Mesenchymal stem cell (in vitro differentiated cells and primary cell): Measurements from ENCODE around the gene WDFY2.
"Not testable (repeated sequence)": the region's sequence is repeated elsewhere in the genome, so short reads cannot be mapped to it uniquely, and the experiment has no call there.

ENCODE experiments used
- DNase-seq: peaks from one replicate; pipeline ENCODE4 v3.0.0-alpha.2; 2013
- H2AFZ ChIP-seq: one replicate; pipeline ENCODE4 v1.6.1; 2013; ENCODE audit warnings: low read depth, mild to moderate bottlenecking, control low read depth, inconsistent platforms, low read length, moderate library complexity
- H2AK5ac ChIP-seq: 2 replicates; pipeline ENCODE4 v1.6.1; 2013; ENCODE audit warnings: low read length, moderate library complexity, mild to moderate bottlenecking, inconsistent platforms; ENCODE audit not compliant: severe bottlenecking
- H2BK120ac ChIP-seq: one replicate; pipeline ENCODE4 v1.6.1; 2013; ENCODE audit warnings: low read depth, mild to moderate bottlenecking, inconsistent platforms, low read length, moderate library complexity
- H2BK12ac ChIP-seq, 2 experiments: one replicate each; pipeline ENCODE4 v1.6.1; 2013; ENCODE audit warnings: inconsistent platforms in 2 of 2, low read length in 2 of 2, mild to moderate bottlenecking in 2 of 2, moderate library complexity in 2 of 2, control low read depth in 1 of 2
- H2BK15ac ChIP-seq: one replicate; pipeline ENCODE4 v1.6.1; 2013; ENCODE audit warnings: mild to moderate bottlenecking, low read depth, inconsistent platforms; ENCODE audit not compliant: poor library complexity, severe bottlenecking
- H2BK5ac ChIP-seq: 2 replicates; pipeline ENCODE4 v1.6.1; 2013; ENCODE audit warnings: low read depth, mild to moderate bottlenecking, low read length, control low read depth, inconsistent platforms; ENCODE audit not compliant: poor library complexity, severe bottlenecking
- H3K14ac ChIP-seq, 2 experiments: one replicate each; pipeline ENCODE4 v1.6.1; 2013; ENCODE audit warnings: inconsistent platforms in 2 of 2, low read length in 2 of 2, control low read depth in 1 of 2, mild to moderate bottlenecking in 1 of 2, moderate library complexity in 1 of 2
- H3K18ac ChIP-seq, 2 experiments: one replicate each; pipeline ENCODE4 v1.6.1; 2013; ENCODE audit warnings: inconsistent platforms in 2 of 2, low read length in 2 of 2, control low read depth in 1 of 2, low read depth in 1 of 2, mild to moderate bottlenecking in 1 of 2
- H3K23ac ChIP-seq, 2 experiments: one replicate each; pipeline ENCODE4 v1.6.1; 2013; ENCODE audit warnings: inconsistent platforms in 2 of 2, low read length in 2 of 2, mild to moderate bottlenecking in 2 of 2, moderate library complexity in 2 of 2, control low read depth in 1 of 2
- H3K27ac ChIP-seq: 2 replicates; pipeline ENCODE4 v1.5.1; 2013; ENCODE audit warnings: mild to moderate bottlenecking, moderate library complexity, low read length, control low read depth, inconsistent platforms; ENCODE audit not compliant: poor library complexity, severe bottlenecking
- H3K27me3 ChIP-seq, 2 experiments: 2 replicates each; pipeline versions ENCODE4 v1.6.1 to v1.7.0; 2013; ENCODE audit warnings: low read length in 2 of 2, mild to moderate bottlenecking in 2 of 2, moderate library complexity in 2 of 2, control low read depth in 1 of 2, inconsistent platforms in 1 of 2; ENCODE audit not compliant: control insufficient read depth in 1 of 2, insufficient read depth in 1 of 2
- H3K36me3 ChIP-seq, 2 experiments: 2 replicates each; pipeline versions ENCODE4 v1.6.1 to v1.7.0; 2013; ENCODE audit warnings: low read length in 2 of 2, control low read depth in 1 of 2, inconsistent platforms in 1 of 2, low read depth in 1 of 2, mild to moderate bottlenecking in 1 of 2; ENCODE audit not compliant: insufficient read depth in 2 of 2, control insufficient read depth in 1 of 2
- H3K4ac ChIP-seq, 2 experiments: one replicate each; pipeline ENCODE4 v1.6.1; 2013; ENCODE audit warnings: inconsistent platforms in 2 of 2, low read length in 2 of 2, mild to moderate bottlenecking in 2 of 2, moderate library complexity in 2 of 2, control low read depth in 1 of 2, low read depth in 1 of 2
- H3K4me1 ChIP-seq: 2 replicates; pipeline ENCODE4 v1.6.1; 2013; ENCODE audit warnings: low read depth, low read length, control low read depth; ENCODE audit not compliant: control insufficient read depth, insufficient read depth
- H3K4me2 ChIP-seq: 2 replicates; pipeline ENCODE4 v1.6.1; 2013; ENCODE audit warnings: low read length, mild to moderate bottlenecking, inconsistent platforms; ENCODE audit not compliant: poor library complexity, severe bottlenecking
- H3K4me3 ChIP-seq, 2 experiments: 2 replicates each; pipeline versions ENCODE4 v1.5.1 to v1.7.0; 2013; ENCODE audit warnings: low read length in 2 of 2, mild to moderate bottlenecking in 2 of 2, control low read depth in 1 of 2, low read depth in 1 of 2; ENCODE audit not compliant: insufficient read depth in 1 of 2
- H3K79me1 ChIP-seq: replicated peaks from 2 replicates; pipeline ENCODE4 v1.6.1; 2013; ENCODE audit warnings: mild to moderate bottlenecking, control low read depth, low read length, inconsistent platforms; ENCODE audit not compliant: poor library complexity, severe bottlenecking
- H3K9ac ChIP-seq: 2 replicates; pipeline ENCODE4 v1.7.0; 2013; ENCODE audit warnings: mild to moderate bottlenecking, low read length, moderate library complexity
- H3K9me3 ChIP-seq: 2 replicates; pipeline ENCODE4 v1.7.0; 2013; ENCODE audit warnings: mild to moderate bottlenecking, low read length; ENCODE audit not compliant: control insufficient read depth
- H4K8ac ChIP-seq: one replicate; pipeline ENCODE4 v1.6.1; 2013; ENCODE audit warnings: inconsistent platforms, mild to moderate bottlenecking, low read length, moderate library complexity
- H4K91ac ChIP-seq: one replicate; pipeline ENCODE4 v1.6.1; 2013; ENCODE audit warnings: mild to moderate bottlenecking, low read length, inconsistent platforms
- WGBS: methylation state at CpG from one replicate; pipeline ENCODE4 v1.1.7; 2013; ENCODE audit warnings: mixed read lengths; 5-methylcytosine and 5-hydroxymethylcytosine counted together

WDFY2 gene

DNA sequence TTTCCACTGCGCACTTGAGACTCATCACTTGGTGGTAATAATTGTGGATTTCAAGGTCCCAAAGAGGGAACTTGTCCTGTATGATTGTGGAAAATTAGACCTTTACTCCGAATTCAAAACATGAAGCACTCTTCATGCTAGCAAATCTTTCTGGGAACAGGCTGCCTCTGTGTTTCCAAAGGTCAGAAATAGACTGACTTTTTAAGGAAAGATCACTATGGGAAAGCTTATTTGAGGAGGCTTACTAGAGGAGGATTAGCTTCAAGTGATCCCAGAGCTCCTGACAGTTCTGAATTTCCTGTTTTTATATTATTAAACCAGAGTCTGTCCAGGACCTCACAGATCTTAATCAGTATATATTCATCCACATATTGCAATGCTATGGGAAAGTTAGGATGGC, 5.5 kb downstream of the WDFY2 start:
- no peak overlapping the region for H4K91ac ChIP-seq
- WGBS, result 38% methylated on average over 1 of the region's 2 CpGs

DNA sequence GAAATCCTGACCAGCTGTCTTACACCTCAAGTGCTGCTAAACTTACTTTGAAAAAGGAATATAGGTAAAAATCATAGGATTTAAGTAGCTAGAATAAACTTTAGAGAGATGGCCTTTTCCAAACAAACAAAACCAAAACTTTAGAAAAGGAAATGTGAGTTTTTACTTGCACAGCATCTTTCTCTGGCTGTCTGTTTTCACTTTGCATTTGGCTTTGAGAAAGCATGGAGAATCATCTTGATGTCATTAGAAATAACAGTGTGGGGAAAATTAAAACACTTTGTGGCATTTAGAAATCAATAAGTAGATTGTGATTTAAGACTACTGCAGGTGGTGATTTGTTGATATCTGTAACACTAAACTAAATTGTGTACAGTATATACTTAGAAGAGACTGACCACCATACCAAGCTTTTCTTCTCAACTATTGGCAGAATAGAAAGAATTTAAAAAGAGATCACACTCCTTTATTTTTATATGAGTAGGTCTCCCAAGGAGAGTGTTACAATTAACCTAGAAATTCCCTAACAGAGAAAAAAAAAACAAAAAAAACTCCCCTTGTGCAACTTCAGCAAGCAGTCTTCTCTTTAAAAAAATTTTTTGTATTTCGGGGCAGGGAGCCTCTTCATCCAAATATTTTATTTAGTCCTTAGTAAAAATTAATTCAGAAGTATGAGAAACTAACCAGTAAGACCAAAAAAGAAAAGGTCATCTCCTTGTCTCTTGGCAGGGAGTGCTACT, 6.1 kb downstream of the WDFY2 start:
- Histone ChIP-seq H2BK5ac (no peak overlapping the region), H4K91ac (no peak overlapping the region), H3K4me1 (peaks cover 3% of the 10 kb centered on the region), H3K4me3 (peak overlapping the region in 1 of 2 experiments; percentile 55), H3K4ac (no peak overlapping the region), H3K9me3 (no peaks in the 10 kb centered on the region), H2BK120ac (no peak overlapping the region), H3K23ac (no peak overlapping the region), H3K36me3 (no peaks in the 10 kb centered on the region), H3K18ac (no peak overlapping the region), H3K79me1 (no peaks in the 10 kb centered on the region), H4K8ac (no peak overlapping the region), H2AK5ac (no peak overlapping the region), H3K9ac (peak overlapping the region; percentile 72), H3K27ac (peak overlapping the region; percentile 82), H3K4me2 (no peak overlapping the region), H3K14ac (no peak overlapping the region), H2AFZ (no peak overlapping the region), H2BK12ac (no peak overlapping the region), H3K27me3 (no peaks in the 10 kb centered on the region), H2BK15ac (no peak overlapping the region)
- peak; percentile 29 for DNase-seq
- no CpG with 5 or more reads among the region's 1 CpG for WGBS

More for the DNA sequence above, 5.5 kb downstream of the WDFY2 start:
- Histone ChIP-seq H2AK5ac (no peak overlapping the region), H2AFZ (no peak overlapping the region), H3K4me1 (peaks cover 1% of the 10 kb centered on the region), H3K18ac (no peak overlapping the region), H3K9me3 (no peaks in the 10 kb centered on the region), H2BK120ac (no peak overlapping the region), H3K4ac (no peak overlapping the region), H2BK15ac (no peak overlapping the region), H2BK5ac (no peak overlapping the region), H3K79me1 (no peaks in the 10 kb centered on the region), H3K4me3 (peak overlapping the region in 1 of 2 experiments; percentile 55), H3K27ac (peak overlapping the region; percentile 47), H3K23ac (no peak overlapping the region), H2BK12ac (no peak overlapping the region), H3K36me3 (no peaks in the 10 kb centered on the region), H3K9ac (peak overlapping the region; percentile 72), H3K14ac (no peak overlapping the region), H3K27me3 (no peaks in the 10 kb centered on the region), H3K4me2 (no peak overlapping the region), H4K8ac (no peak overlapping the region)
- peak; percentile 42 for DNase-seq

- Histone ChIP-seq H2BK12ac (no peak overlapping the region), H2AFZ (no peak overlapping the region), H4K91ac (no peak overlapping the region), H3K36me3 (no peaks in the 10 kb centered on the region), H3K4ac (no peak overlapping the region), H2BK5ac (no peak overlapping the region), H3K4me3 (peak overlapping the region in 1 of 2 experiments; percentile 55), H3K27ac (peak overlapping the region; percentile 82), H3K4me2 (peak overlapping the region; percentile 1), H3K9ac (peak overlapping the region; percentile 72), H4K8ac (no peak overlapping the region), H3K18ac (no peak overlapping the region), H3K9me3 (no peaks in the 10 kb centered on the region), H2BK15ac (no peak overlapping the region), H2BK120ac (no peak overlapping the region), H2AK5ac (no peak overlapping the region), H3K27me3 (no peaks in the 10 kb centered on the region), H3K79me1 (no peaks in the 10 kb centered on the region), H3K14ac (no peak overlapping the region), H3K23ac (no peak overlapping the region), H3K4me1 (peaks cover 3% of the 10 kb centered on the region)
- 0% methylated on average over 2 of the region's 4 CpGs for WGBS
- DNase-seq, result peak; percentile 99
Observed at GRCh38 chr13:51590971-51591627, 6.8 kb downstream of the WDFY2 start.

DNA sequence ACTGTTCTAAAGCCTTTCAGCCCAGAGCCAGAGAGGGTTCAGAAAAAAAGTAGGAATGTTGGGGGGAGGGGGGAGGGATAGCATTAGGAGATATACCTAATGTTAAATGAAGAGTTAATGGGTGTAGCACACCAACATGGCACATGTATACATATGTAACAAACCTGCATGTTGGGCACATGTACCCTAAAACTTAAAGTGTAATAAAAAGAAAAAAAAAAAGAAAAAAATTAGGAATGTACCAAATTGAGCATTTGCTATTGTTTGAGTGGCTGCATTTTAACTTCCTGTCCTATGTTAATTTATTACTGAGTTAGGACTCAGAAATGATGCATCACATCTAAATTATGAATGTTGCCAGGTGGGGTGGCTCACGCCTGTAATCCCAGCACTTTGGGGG, 7.7 kb downstream of the WDFY2 start:
- not testable (repeated sequence) for DNase-seq, H3K23ac ChIP-seq, H2BK15ac ChIP-seq, H3K4me1 ChIP-seq, H3K27me3 ChIP-seq, H3K4me2 ChIP-seq, H2BK5ac ChIP-seq, H2AFZ ChIP-seq, H3K9me3 ChIP-seq, H3K36me3 ChIP-seq, H3K14ac ChIP-seq, H2BK12ac ChIP-seq, H3K4ac ChIP-seq, H4K8ac ChIP-seq, H4K91ac ChIP-seq, H3K79me1 ChIP-seq
- WGBS, result 40% methylated on average over 1 of the region's 1 CpG
- peak overlapping the region in 1 of 2 experiments; percentile 55 for H3K4me3 ChIP-seq
- H3K27ac ChIP-seq, result peak overlapping the region; percentile 82
- H3K18ac ChIP-seq, result peak overlapping the region; percentile 52 to 73
- peak overlapping the region; percentile 72 for H3K9ac ChIP-seq
- H2AK5ac ChIP-seq, result peak overlapping the region; percentile 16
- peak overlapping the region; percentile 77 for H2BK120ac ChIP-seq
